HG03159 (cell line): Measurements from ENCODE around the gene SRD5A2.

Experiments
- ATAC-seq: cut with Tn5 transposase; IDR thresholded peaks from one replicate; pipeline ENCODE4 v1.9.1; 2021; ENCODE audit warnings: mild to moderate bottlenecking, moderate library complexity; ENCODE audit not compliant: unreplicated experiment

The SRD5A2 gene

GRCh38 chr2:31474296-31474695 is 106.4 kb downstream of the SRD5A2 start:
- ATAC-seq, result no peak
